Brain microvascular endothelial cell (primary cell): ENCODE measurements around the gene ANK2.
A peak's percentile ranks its signal among the peaks of the same experiment; 100 is the strongest.

Source experiments
- DNase-seq: peaks from one replicate; pipeline ENCODE4 v3.0.0-alpha.2; 2020
- H3K27ac ChIP-seq: fragments of 250-450 bp; sonication (Bioruptor Pico); 2 replicates; pipeline ENCODE4 v1.5.1; 2020; ENCODE audit warnings: mild to moderate bottlenecking, moderate library complexity
- H3K27me3 ChIP-seq: fragments of 250-450 bp; sonication (Bioruptor Pico); replicated peaks from 2 replicates; pipeline ENCODE4 v1.5.1; 2020; ENCODE audit warnings: mild to moderate bottlenecking
- H3K36me3 ChIP-seq: fragments of 250-450 bp; sonication (Bioruptor Pico); replicated peaks from 2 replicates; pipeline ENCODE4 v1.5.1; 2020; ENCODE audit warnings: mild to moderate bottlenecking
- H3K4me3 ChIP-seq: 2 replicates; pipeline ENCODE4 v1.5.1; 2011; ENCODE audit warnings: low read depth, mild to moderate bottlenecking, control low read depth, low read length, moderate library complexity
- CTCF ChIP-seq: IDR thresholded peaks from 2 replicates; pipeline ENCODE4 v1.5.1; 2011; ENCODE audit warnings: low read depth, mild to moderate bottlenecking, moderate library complexity, low read length, control low read depth, inconsistent platforms; ENCODE audit errors: missing control alignments
- in situ Hi-C: cut with HindIII; loops from 2 replicates; pipeline ENCODE4 v1.10.0; 2017; ENCODE audit warnings: low sequenced_read_pairs, low pct_ligation_motif_present

Gene ANK2

GRCh38 chr4:113049421-113050370, at the start of gene ANK2:
TSS of gene ANK2 (plus strand) at chr4:113049653. CDS start at chr4:113049729, 76 bp downstream.
- TF ChIP-seq CTCF: no peak
- H3K36me3 ChIP-seq: no peaks in the 10 kb centered on the region
- peak within 1 kb of the TSS; percentile 10 for H3K4me3 ChIP-seq
- no peak within 1 kb of the TSS for H3K27ac ChIP-seq
- DNase-seq: no peak
- no peaks in the 10 kb centered on the region for H3K27me3 ChIP-seq
- in situ Hi-C loops: no loop called here

GRCh38 chr4:113003841-113004240, 45.6 kb upstream of the ANK2 start:
- peak; percentile 59 for DNase-seq

GRCh38 chr4:113004655-113005054, 44.8 kb upstream of the ANK2 start:
- no peak for DNase-seq
- Histone ChIP-seq H3K4me3 (no peak overlapping the region), H3K36me3 (no peaks in the 10 kb centered on the region), H3K27ac (no peak overlapping the region), H3K27me3 (no peaks in the 10 kb centered on the region)
- in situ Hi-C loops: no loop called here
- TF ChIP-seq CTCF: no peak

More at GRCh38 chr4:113003841-113004240, 45.6 kb upstream of the ANK2 start:
- Histone ChIP-seq H3K27ac (no peak overlapping the region), H3K4me3 (no peak overlapping the region), H3K36me3 (no peaks in the 10 kb centered on the region), H3K27me3 (no peaks in the 10 kb centered on the region)
- in situ Hi-C loops: no loop called here
- TF ChIP-seq CTCF: no peak

DNA sequence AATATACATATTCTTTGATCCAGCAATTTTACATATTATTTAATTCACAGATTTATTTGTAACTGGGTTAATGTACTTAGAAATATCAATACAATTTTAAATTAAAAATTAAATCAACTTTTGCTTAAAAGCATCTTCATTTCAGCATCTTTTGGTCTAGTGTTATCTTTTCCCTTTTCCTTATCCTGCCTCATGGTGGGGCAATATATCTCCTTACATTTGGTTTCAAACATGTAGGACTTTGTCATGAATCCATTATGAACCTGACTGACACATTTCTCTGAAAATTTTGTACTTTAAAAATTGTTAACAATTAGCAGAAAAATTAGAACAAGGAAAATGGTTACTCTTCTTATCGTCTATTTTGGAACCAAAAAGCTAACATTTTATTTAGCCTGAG, 42.8 kb upstream of the ANK2 start:
- TF ChIP-seq CTCF: no peak
- H3K27me3 ChIP-seq: no peaks in the 10 kb centered on the region
- H3K36me3 ChIP-seq: no peaks in the 10 kb centered on the region
- in situ Hi-C loops: no loop called here
- no peak for DNase-seq
- no peak overlapping the region for H3K27ac ChIP-seq
- H3K4me3 ChIP-seq: no peak overlapping the region

- no peak overlapping the region for H3K4me3 ChIP-seq
- in situ Hi-C loops: no loop called here
- no peaks in the 10 kb centered on the region for H3K36me3 ChIP-seq
- no peak overlapping the region for H3K27ac ChIP-seq
- no peak for DNase-seq
- no peak for TF ChIP-seq CTCF
- H3K27me3 ChIP-seq: no peaks in the 10 kb centered on the region
Measured at GRCh38 chr4:113007151-113007550, 42.3 kb upstream of the ANK2 start.
